GM23338 (cell line): Measurements from ENCODE around the gene HCFC1. TPM values are rescaled to one million over a fixed set of nuclear protein-coding genes. Genes with fewer than 3 reads are reported as not detected.

Source experiments
- ATAC-seq: fragments of 200-7000 bp; cut with Tn5 transposase; 3 replicates; pipeline ENCODE4 v1.9.1; 2020
- DNase-seq: peaks from one replicate; pipeline ENCODE4 v3.0.0-alpha.2; 2015; ENCODE audit warnings: low spot score
- H2AFZ ChIP-seq: fragments of 200-600 bp; sonication (generic); 2 replicates; pipeline ENCODE4 v1.8.0; 2016; ENCODE audit warnings: antibody characterized with exemption, mild to moderate bottlenecking, moderate library complexity
- H3F3A ChIP-seq: fragments of 200-600 bp; sonication (generic); replicated peaks from 2 replicates; pipeline ENCODE4 v1.8.0; 2017; ENCODE audit warnings: antibody characterized with exemption, mixed run types, low read depth
- H3K27ac ChIP-seq: fragments of 200-600 bp; sonication (generic); 2 replicates; pipeline ENCODE4 v1.6.1; 2016; ENCODE audit warnings: low read depth
- H3K27me3 ChIP-seq: fragments of 200-600 bp; sonication (generic); 2 replicates; pipeline ENCODE4 v1.8.0; 2016; ENCODE audit warnings: mild to moderate bottlenecking, mixed run types, moderate library complexity; ENCODE audit not compliant: insufficient read depth
- H3K36me3 ChIP-seq: fragments of 200-600 bp; sonication (generic); 2 replicates; pipeline ENCODE4 v1.8.0; 2016; ENCODE audit warnings: mild to moderate bottlenecking; ENCODE audit not compliant: insufficient read depth
- H3K4me1 ChIP-seq: fragments of 200-600 bp; sonication (generic); 2 replicates; pipeline ENCODE4 v1.8.0; 2016; ENCODE audit warnings: mild to moderate bottlenecking, moderate library complexity; ENCODE audit not compliant: insufficient read depth
- H3K4me2 ChIP-seq: fragments of 200-600 bp; sonication (generic); 2 replicates; pipeline ENCODE4 v1.7.1; 2017; ENCODE audit warnings: mixed run types
- H3K4me3 ChIP-seq: fragments of 200-600 bp; sonication (generic); 2 replicates; pipeline ENCODE4 v1.6.1; 2016; ENCODE audit warnings: mixed run types
- H3K79me2 ChIP-seq: fragments of 200-600 bp; sonication (generic); replicated peaks from 2 replicates; pipeline ENCODE4 v1.8.0; 2017; ENCODE audit warnings: mild to moderate bottlenecking; ENCODE audit not compliant: insufficient read depth
- H3K9me2 ChIP-seq: fragments of 200-600 bp; sonication (generic); 2 replicates; pipeline ENCODE4 v1.8.0; 2017; ENCODE audit not compliant: insufficient read depth
- H4K20me1 ChIP-seq: fragments of 200-600 bp; sonication (generic); replicated peaks from 2 replicates; pipeline ENCODE4 v1.8.0; 2017; ENCODE audit warnings: mild to moderate bottlenecking; ENCODE audit not compliant: insufficient read depth
- H3K27ac Mint-ChIP-seq: 2 replicates; pipeline ENCODE4 v1.8.0; 2020; ENCODE audit warnings: inconsistent platforms, mild to moderate bottlenecking, moderate library complexity, mixed read lengths
- H3K27me3 Mint-ChIP-seq: 3 replicates; pipeline ENCODE4 v1.8.0; 2022; ENCODE audit warnings: low read depth, mild to moderate bottlenecking, moderate library complexity, mixed read lengths, inconsistent platforms; ENCODE audit not compliant: insufficient read depth, poor library complexity
- H3K36me3 Mint-ChIP-seq: 3 replicates; pipeline ENCODE4 v1.8.0; 2021; ENCODE audit warnings: low read depth, mild to moderate bottlenecking, inconsistent platforms, moderate library complexity, mixed read lengths
- H3K4me1 Mint-ChIP-seq: 3 replicates; pipeline ENCODE4 v1.8.0; 2020; ENCODE audit warnings: mild to moderate bottlenecking, inconsistent platforms, mixed read lengths
- H3K4me3 Mint-ChIP-seq: 3 replicates; pipeline ENCODE4 v1.8.0; 2021; ENCODE audit warnings: moderate library complexity, mild to moderate bottlenecking, inconsistent platforms, mixed read lengths
- H3K9me3 Mint-ChIP-seq: 3 replicates; pipeline ENCODE4 v1.8.0; 2020; ENCODE audit warnings: moderate library complexity, mild to moderate bottlenecking, inconsistent platforms, mixed read lengths
- CREB1 ChIP-seq: fragments of 250-450 bp; sonication (Bioruptor Pico); IDR thresholded peaks from 2 replicates; pipeline ENCODE4 v1.5.0; 2020; ENCODE audit warnings: low read depth, mild to moderate bottlenecking, moderate library complexity
- CTCF ChIP-seq, 2 experiments: fragments of 200-600 bp in 1 of 2; sonication (generic) in 1 of 2; conservative IDR thresholded peaks; 2 replicates each; pipeline versions ENCODE4 v1.5.1 to v1.6.1; 2016 to 2017; ENCODE audit warnings: antibody characterized with exemption in 2 of 2, low read depth in 2 of 2, mild to moderate bottlenecking in 2 of 2, moderate library complexity in 1 of 2
- ETS1 ChIP-seq: IDR thresholded peaks from 2 replicates; pipeline ENCODE4 v1.6.1; 2016; ENCODE audit warnings: antibody characterized with exemption
- EZH2 ChIP-seq: fragments of 200-600 bp; sonication (generic); IDR thresholded peaks from one replicate; pipeline ENCODE4 v1.8.0; 2017; ENCODE audit warnings: antibody characterized with exemption, mild to moderate bottlenecking, low read depth; ENCODE audit not compliant: unreplicated experiment
- EZH2phosphoT487 ChIP-seq: fragments of 200-600 bp; sonication (generic); IDR thresholded peaks from one replicate; pipeline ENCODE4 v1.8.1; 2018; ENCODE audit warnings: antibody characterized with exemption; ENCODE audit not compliant: unreplicated experiment
- JUNB ChIP-seq: IDR thresholded peaks from one replicate; pipeline ENCODE4 v1.6.1; 2016; ENCODE audit warnings: antibody characterized with exemption; ENCODE audit not compliant: unreplicated experiment
- NANOG ChIP-seq: IDR thresholded peaks from 2 replicates; pipeline ENCODE4 v1.6.1; 2016; ENCODE audit warnings: antibody characterized with exemption, borderline replicate concordance
- POLR2AphosphoS5 ChIP-seq: IDR thresholded peaks from 2 replicates; pipeline ENCODE4 v1.6.1; 2016; ENCODE audit warnings: antibody characterized with exemption, low read depth
- REST ChIP-seq: IDR thresholded peaks from one replicate; pipeline ENCODE4 v1.6.1; 2018; ENCODE audit warnings: antibody characterized with exemption; ENCODE audit not compliant: unreplicated experiment
- STAT1 ChIP-seq: IDR thresholded peaks from one replicate; pipeline ENCODE4 v1.6.1; 2016; ENCODE audit warnings: antibody characterized with exemption; ENCODE audit not compliant: unreplicated experiment
- ZNF114 ChIP-seq: fragments of 250-450 bp; sonication (Bioruptor Pico); IDR thresholded peaks from 2 replicates; pipeline ENCODE4 v1.5.0; 2020; ENCODE audit warnings: mild to moderate bottlenecking, moderate library complexity
- ZNF331 ChIP-seq: fragments of 250-450 bp; sonication (Bioruptor Pico); IDR thresholded peaks from 2 replicates; pipeline ENCODE4 v1.5.0; 2020; ENCODE audit warnings: low read depth, mild to moderate bottlenecking, moderate library complexity
- ZNF462 ChIP-seq: fragments of 250-450 bp; sonication (Bioruptor Pico); IDR thresholded peaks from 2 replicates; pipeline ENCODE4 v1.5.0; 2020; ENCODE audit warnings: mild to moderate bottlenecking, moderate library complexity
- polyA plus RNA-seq: library from polyadenylated mRNA; unstranded; fragments of >200 nt; fragmentation: Nextera tagmentation; extraction: Ambion mirVana; gene quantifications from 2 replicates; pipeline ENCODE4 v1.2.1, GENCODE V29; 2016
- total RNA-seq: library from RNA; depleted of rRNA; stranded (reverse); fragments of >200 nt; shearing (Covaris generic); gene quantifications from 2 replicates; pipeline ENCODE4 v1.2.3, GENCODE V29; 2014

The HCFC1 gene
- total and polyA plus RNA-seq, 2 experiments from 2014 or later: 33.0 to 188 TPM

GRCh38 chrX:153941336-153942252 lies 30.0 kb downstream of the HCFC1 start:
- Mint-ChIP-seq H3K27me3 (peaks cover 6% of the 10 kb centered on the region), H3K4me1 (peaks cover 22% of the 10 kb centered on the region), H3K4me3 (peak overlapping the region; percentile 61), H3K36me3 (peaks cover 1% of the 10 kb centered on the region; the same call in 1 of the 3 replicates), H3K27ac (peak overlapping the region; percentile 93), H3K9me3 (no peaks in the 10 kb centered on the region)
- Histone ChIP-seq H3K27ac (peak overlapping the region; percentile 83), H3K79me2 (no peaks in the 10 kb centered on the region), H4K20me1 (no peaks in the 10 kb centered on the region), H3K36me3 (no peaks in the 10 kb centered on the region), H3K9me2 (no peaks in the 10 kb centered on the region), H3K4me3 (peak overlapping the region; percentile 43), H3K27me3 (no peaks in the 10 kb centered on the region), H3K4me1 (peaks cover 4% of the 10 kb centered on the region; the same call in 1 of the 2 replicates), H2AFZ (no peak overlapping the region), H3F3A (no peaks in the 10 kb centered on the region), H3K4me2 (peak overlapping the region; percentile 71)
- TF ChIP-seq JUNB: no peak
- no peak for TF ChIP-seq EZH2
- TF ChIP-seq ZNF331 (CRISPR knock-in tag): no peak
- no peak for TF ChIP-seq NANOG
- no peak for TF ChIP-seq ZNF114 (CRISPR knock-in tag)
- no peak for TF ChIP-seq EZH2phosphoT487
- no peak for TF ChIP-seq POLR2AphosphoS5
- TF ChIP-seq ZNF462 (CRISPR knock-in tag): no peak
- TF ChIP-seq STAT1: no peak
- TF ChIP-seq CTCF (conservative IDR thresholded peaks at IDR 0.05; ENCODE audit: low read depth in 2 of 2): no peak
- TF ChIP-seq ETS1: no peak
- TF ChIP-seq REST: no peak
- TF ChIP-seq CREB1 (CRISPR knock-in tag): no peak
- ATAC-seq (peak; percentile 31), DNase-seq (peak; percentile 53)
